Erythroblast (primary cell): ENCODE measurements around the gene VWA2.
A peak's percentile ranks its signal among the peaks of the same experiment; 100 is the strongest.

Experiments used
- DNase-seq, 2 experiments: peaks; one replicate each; lab custom pipeline; 2025; lab: John Stamatoyannopoulos, UW
- GATA1 ChIP-seq: IDR thresholded peaks from 2 replicates; pipeline ENCODE4 v1.6.1; 2011; ENCODE audit warnings: low read depth, mild to moderate bottlenecking, control low read depth, low read length, moderate library complexity
- POLR2A ChIP-seq: IDR thresholded peaks from 2 replicates; pipeline ENCODE4 v1.6.1; 2011; ENCODE audit warnings: mild to moderate bottlenecking, low read length

VWA2 gene

GRCh38 chr10:114303556-114303955 lies 64.5 kb downstream of the VWA2 start:
- no peak for DNase-seq
- TF ChIP-seq POLR2A (no peak), GATA1 (no peak)

- TF ChIP-seq POLR2A = no peak
- no peak for TF ChIP-seq GATA1
Measured at GRCh38 chr10:114304017-114304570, 65.0 kb downstream of the VWA2 start.

GRCh38 chr10:114304571-114305421 lies 65.7 kb downstream of the VWA2 start:
- no peak for TF ChIP-seq POLR2A
- no peak for TF ChIP-seq GATA1
- peak in 1 of 2 experiments; percentile 5 for DNase-seq

More at GRCh38 chr10:114304017-114304570, 65.0 kb downstream of the VWA2 start:
- peak; percentile 59 to 71 for DNase-seq

- DNase-seq = no peak
- TF ChIP-seq GATA1 (no peak), POLR2A (no peak)
Measured at GRCh38 chr10:114305521-114305925, 66.5 kb downstream of the VWA2 start.

GRCh38 chr10:114306116-114306973 lies 67.3 kb downstream of the VWA2 start:
- TF ChIP-seq POLR2A = no peak
- TF ChIP-seq GATA1 = no peak
- no peak for DNase-seq

GRCh38 chr10:114307731-114308130 lies 68.7 kb downstream of the VWA2 start:
- no peak for DNase-seq
- TF ChIP-seq POLR2A (no peak), GATA1 (no peak)

GRCh38 chr10:114308531-114309363 lies 69.7 kb downstream of the VWA2 start:
- TF ChIP-seq POLR2A = no peak
- TF ChIP-seq GATA1 = no peak
- no peak for DNase-seq

- no peak for TF ChIP-seq GATA1
- no peak for TF ChIP-seq POLR2A
- DNase-seq = no peak
Measured at GRCh38 chr10:114309364-114309651, 70.3 kb downstream of the VWA2 start.

- DNase-seq = no peak
- TF ChIP-seq GATA1 (no peak), POLR2A (no peak)
Measured at GRCh38 chr10:114310346-114310745, 71.3 kb downstream of the VWA2 start.

- TF ChIP-seq POLR2A = no peak
- TF ChIP-seq GATA1 = no peak
- DNase-seq = no peak
Measured at GRCh38 chr10:114311023-114311422, 72.0 kb downstream of the VWA2 start.

- DNase-seq = no peak
- no peak for TF ChIP-seq GATA1
- TF ChIP-seq POLR2A = no peak
Measured at GRCh38 chr10:114311496-114312209, 72.6 kb downstream of the VWA2 start.

GRCh38 chr10:114313139-114313538 lies 74.1 kb downstream of the VWA2 start:
- no peak for DNase-seq
- no peak for TF ChIP-seq GATA1
- no peak for TF ChIP-seq POLR2A

GRCh38 chr10:114313866-114314265 lies 74.8 kb downstream of the VWA2 start:
- no peak for DNase-seq
- TF ChIP-seq GATA1 (no peak), POLR2A (no peak)
